ENCODE data around the gene ZNF225. TPM values are rescaled to one million over a fixed set of nuclear protein-coding genes. Genes with fewer than 3 reads are reported as not detected.
A peak's percentile ranks its signal among the peaks of the same experiment; 100 is the strongest.

Gene ZNF225
- 1 to 10 TPM; 5.0 to 7.4 TPM for total RNA-seq
- polyA plus RNA-seq (ENCODE audit: insufficient read depth, low read depth, low replicate concordance): 5.1 TPM
- long read RNA-seq, donor 1, full-length matches to known transcripts: 2 of 2 reads
- long read RNA-seq, donor 1, partial matches to known transcripts: 0 of 2 reads
- long read RNA-seq, donor 1, other reads (novel, unspliced or antisense): 0 of 2 reads
- long read RNA-seq, donor 2, full-length matches to known transcripts: 1 of 1 reads
- long read RNA-seq, donor 2, partial matches to known transcripts: 0 of 1 reads
- long read RNA-seq, donor 2, other reads (novel, unspliced or antisense): 0 of 1 reads

DNA sequence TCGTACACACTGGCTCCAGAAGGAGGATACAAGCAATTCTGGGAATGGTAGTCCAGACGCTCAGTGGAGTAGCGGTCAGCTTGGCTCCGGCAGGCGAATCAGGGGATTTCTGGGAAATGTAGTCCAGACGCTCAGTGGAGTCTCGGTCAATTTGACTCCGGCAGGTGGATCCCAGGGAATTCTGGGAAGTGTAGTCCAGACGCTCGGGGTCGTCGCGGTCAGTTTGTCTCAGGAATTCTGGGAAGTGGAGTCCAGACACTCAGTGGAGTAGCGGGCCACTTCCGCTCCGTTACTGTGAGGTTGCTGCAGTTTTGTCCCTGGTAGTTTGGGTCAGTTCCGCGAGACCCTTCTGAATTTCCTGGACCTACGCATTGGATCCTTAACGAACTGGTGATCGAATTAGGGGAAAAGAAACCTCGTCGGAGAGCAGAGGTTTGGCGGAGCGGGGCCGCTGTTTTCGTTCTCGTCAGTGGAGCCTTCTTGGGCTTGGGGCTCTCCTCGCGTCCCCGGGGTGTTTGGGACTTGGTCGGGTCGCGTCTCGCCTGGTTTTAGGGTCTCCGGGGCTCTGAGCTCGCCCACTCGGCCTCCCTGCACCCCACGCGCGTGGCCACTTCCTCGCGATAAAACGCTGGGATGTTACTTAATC, at the start of gene ZNF225:
ZNF225 (plus strand) TSS at position 262 of the 646 bp plus-strand sequence. CDS start 2,429 bp downstream, outside the sequence.
- 0 to 1% methylated on average over 16 to 41 of the region's 44 CpGs for WGBS, 2 donors
- Histone ChIP-seq H3K27ac (peak within 1 kb of the TSS; percentile 36 to 59), H3K36me3 (ENCODE audit: low read depth, missing control alignments) (no peaks in the 10 kb centered on the region), H3K27me3 (no peaks in the 10 kb centered on the region), H3K9me3 (no peaks in the 10 kb centered on the region), H3K4me1 (peaks cover 11% of the 10 kb centered on the region), H3K4me3 (peak within 1 kb of the TSS; percentile 72 to 90)
- TF ChIP-seq, protein P1, sequence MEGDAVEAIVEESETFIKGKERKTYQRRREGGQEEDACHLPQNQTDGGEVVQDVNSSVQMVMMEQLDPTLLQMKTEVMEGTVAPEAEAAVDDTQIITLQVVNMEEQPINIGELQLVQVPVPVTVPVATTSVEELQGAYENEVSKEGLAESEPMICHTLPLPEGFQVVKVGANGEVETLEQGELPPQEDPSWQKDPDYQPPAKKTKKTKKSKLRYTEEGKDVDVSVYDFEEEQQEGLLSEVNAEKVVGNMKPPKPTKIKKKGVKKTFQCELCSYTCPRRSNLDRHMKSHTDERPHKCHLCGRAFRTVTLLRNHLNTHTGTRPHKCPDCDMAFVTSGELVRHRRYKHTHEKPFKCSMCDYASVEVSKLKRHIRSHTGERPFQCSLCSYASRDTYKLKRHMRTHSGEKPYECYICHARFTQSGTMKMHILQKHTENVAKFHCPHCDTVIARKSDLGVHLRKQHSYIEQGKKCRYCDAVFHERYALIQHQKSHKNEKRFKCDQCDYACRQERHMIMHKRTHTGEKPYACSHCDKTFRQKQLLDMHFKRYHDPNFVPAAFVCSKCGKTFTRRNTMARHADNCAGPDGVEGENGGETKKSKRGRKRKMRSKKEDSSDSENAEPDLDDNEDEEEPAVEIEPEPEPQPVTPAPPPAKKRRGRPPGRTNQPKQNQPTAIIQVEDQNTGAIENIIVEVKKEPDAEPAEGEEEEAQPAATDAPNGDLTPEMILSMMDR (IDR thresholded peaks at IDR 0.05): no peak
- no peak for TF ChIP-seq POLR2A (IDR thresholded peaks at IDR 0.05)
- intact Hi-C loops (cut with DNase I; ENCODE audit: low total_unique reads): loop anchor here (10.0 kb wide), 1 partner anchor 58 kb away; the partner anchor contains the start of gene ZNF223
- DNase-seq: peak; percentile 99

DNA sequence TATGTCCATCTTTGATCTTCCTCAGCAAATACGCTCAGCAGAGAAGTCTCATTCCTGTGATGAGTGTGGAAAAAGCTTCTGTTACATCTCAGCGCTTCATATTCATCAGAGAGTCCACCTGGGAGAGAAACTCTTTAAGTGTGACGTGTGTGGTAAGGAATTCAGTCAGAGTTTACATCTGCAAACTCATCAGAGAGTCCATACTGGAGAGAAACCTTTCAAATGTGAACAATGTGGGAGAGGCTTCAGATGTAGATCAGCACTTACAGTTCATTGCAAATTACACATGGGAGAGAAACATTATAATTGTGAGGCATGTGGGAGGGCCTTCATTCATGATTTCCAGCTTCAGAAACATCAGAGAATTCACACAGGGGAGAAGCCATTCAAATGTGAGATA, 46.9 kb upstream of the ZNF225 start:
- DNase-seq: no peak
- WGBS, 2 donors: 63 to 65% methylated on average over 3 of the region's 3 CpGs
- TF ChIP-seq, protein P1 (IDR thresholded peaks at IDR 0.05): no peak
- TF ChIP-seq POLR2A (IDR thresholded peaks at IDR 0.05): no peak
- Histone ChIP-seq H3K27ac (no peak overlapping the region), H3K27me3 (no peaks in the 10 kb centered on the region), H3K36me3 (ENCODE audit: low read depth, missing control alignments) (no peaks in the 10 kb centered on the region), H3K9me3 (no peaks in the 10 kb centered on the region), H3K4me3 (no peak overlapping the region), H3K4me1 (no peaks in the 10 kb centered on the region)
- intact Hi-C loops (cut with DNase I; ENCODE audit: low total_unique reads): no loop called here

DNA sequence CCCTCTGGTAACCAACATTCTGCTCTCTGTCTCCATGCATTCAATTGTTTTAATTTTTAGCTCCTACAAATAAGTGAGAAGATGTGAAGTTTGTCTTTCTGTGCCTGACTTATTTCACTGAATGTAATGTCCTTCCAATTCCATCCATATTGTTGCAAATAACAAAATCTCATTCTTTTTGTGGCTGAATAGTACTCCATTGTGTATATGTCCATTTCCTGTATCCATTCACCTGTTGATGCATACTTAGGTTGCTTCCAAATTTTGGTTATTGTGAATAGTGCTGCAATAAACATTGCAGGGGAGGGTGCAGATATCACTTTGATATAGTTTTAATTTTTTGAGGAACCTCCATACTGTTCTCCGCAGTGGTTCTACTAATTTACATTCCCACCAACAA, 43.8 kb upstream of the ZNF225 start:
- Histone ChIP-seq H3K27me3 (no peaks in the 10 kb centered on the region), H3K9me3 (no peaks in the 10 kb centered on the region), H3K4me1 (no peaks in the 10 kb centered on the region), H3K4me3 (no peak overlapping the region), H3K36me3 (ENCODE audit: low read depth, missing control alignments) (no peaks in the 10 kb centered on the region), H3K27ac (no peak overlapping the region)
- WGBS, 2 donors: 88 to 90% methylated on average over 1 of the region's 1 CpG
- intact Hi-C loops (cut with DNase I; ENCODE audit: low total_unique reads): no loop called here
- DNase-seq: no peak
- TF ChIP-seq, protein P1 (IDR thresholded peaks at IDR 0.05): no peak
- TF ChIP-seq POLR2A (IDR thresholded peaks at IDR 0.05): no peak

DNA sequence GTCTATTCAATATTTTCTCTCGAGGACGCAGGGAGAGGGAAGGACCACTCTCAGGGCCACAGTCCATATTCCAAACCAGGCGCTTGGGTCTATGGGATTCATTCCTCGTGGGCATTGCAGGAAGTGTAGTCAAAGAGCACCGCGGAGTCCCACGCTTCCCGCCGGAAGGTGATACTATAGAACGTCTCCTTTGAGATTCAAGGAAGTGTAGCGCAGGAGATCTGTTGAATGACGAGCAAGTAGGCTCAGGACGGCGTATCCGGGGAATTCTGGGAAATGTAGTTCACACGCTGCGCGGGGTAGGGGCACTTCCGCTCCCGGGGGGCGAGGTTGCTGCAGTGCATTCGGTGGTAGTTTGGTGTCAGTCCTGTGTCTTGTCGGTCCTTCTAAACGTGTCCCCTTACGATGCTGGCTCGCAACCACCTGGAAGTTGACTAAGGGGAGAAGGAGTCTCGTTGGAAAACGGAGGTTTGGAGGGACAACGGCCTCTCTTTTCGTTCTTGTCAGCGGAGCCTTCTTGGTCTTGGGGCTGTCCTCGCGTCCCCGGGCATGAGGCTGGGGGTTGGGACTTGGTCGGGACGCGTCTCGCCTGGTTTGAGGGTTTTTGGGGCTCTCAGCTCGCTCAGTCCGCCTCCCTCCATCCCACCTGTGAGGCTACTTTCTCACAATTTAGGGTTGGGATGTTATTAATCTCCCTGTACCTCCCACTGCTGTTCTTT, 41.2 kb upstream of the ZNF225 start, which contains the start of gene ZNF284:
ZNF284 (plus strand) TSS at position 336 of the 719 bp plus-strand sequence. CDS start 4,231 bp downstream, outside the sequence.
- 0% methylated on average over 27 to 40 of the region's 40 CpGs for WGBS, 2 donors
- no peaks in the 10 kb centered on the region for H3K36me3 ChIP-seq (ENCODE audit: low read depth, missing control alignments)
- H3K4me3 ChIP-seq: peak within 1 kb of the TSS; percentile 59 to 71
- no peak for TF ChIP-seq POLR2A (IDR thresholded peaks at IDR 0.05)
- TF ChIP-seq, protein P1 (IDR thresholded peaks at IDR 0.05): no peak
- intact Hi-C loops (cut with DNase I; ENCODE audit: low total_unique reads): no loop called here
- no peaks in the 10 kb centered on the region for H3K9me3 ChIP-seq
- H3K27ac ChIP-seq: peak within 1 kb of the TSS in 1 of 2 donors; percentile 23
- H3K27me3 ChIP-seq: no peaks in the 10 kb centered on the region
- DNase-seq: peak; percentile 95
- H3K4me1 ChIP-seq: no peaks in the 10 kb centered on the region
